CD4-positive, alpha-beta T cell treated with Interleukin-6 at 100 ng/mL for 8 hours (primary cell): Measurements from ENCODE around the gene FBLN1.

ENCODE experiments used
- DNase-seq: peaks from one replicate; pipeline ENCODE4 v3.0.0-alpha.2; 2020; ENCODE audit warnings: mixed read lengths, low spot score

Gene FBLN1

GRCh38 chr22:45571089-45571488, 68.4 kb downstream of the FBLN1 start:
- no peak for DNase-seq

DNA sequence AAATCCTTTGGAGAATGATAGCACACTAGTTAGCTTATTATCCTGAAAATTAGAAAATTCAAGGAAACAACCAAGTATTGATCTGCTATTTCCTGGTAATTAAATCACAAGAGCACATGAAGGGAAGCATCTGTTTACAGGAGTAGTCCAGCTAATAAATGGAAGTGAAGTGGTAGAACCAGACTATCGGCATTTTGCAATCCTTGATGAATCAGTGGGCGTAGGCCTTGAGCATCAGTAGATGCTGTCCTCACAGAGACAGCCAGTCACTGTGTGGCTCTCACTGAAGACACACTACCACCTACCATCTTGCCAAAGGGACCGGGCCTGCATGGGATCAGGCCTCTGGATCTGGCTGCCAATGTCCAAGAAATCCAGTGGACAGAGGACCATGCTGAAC, 69.8 kb downstream of the FBLN1 start:
- DNase-seq, result no peak

DNA sequence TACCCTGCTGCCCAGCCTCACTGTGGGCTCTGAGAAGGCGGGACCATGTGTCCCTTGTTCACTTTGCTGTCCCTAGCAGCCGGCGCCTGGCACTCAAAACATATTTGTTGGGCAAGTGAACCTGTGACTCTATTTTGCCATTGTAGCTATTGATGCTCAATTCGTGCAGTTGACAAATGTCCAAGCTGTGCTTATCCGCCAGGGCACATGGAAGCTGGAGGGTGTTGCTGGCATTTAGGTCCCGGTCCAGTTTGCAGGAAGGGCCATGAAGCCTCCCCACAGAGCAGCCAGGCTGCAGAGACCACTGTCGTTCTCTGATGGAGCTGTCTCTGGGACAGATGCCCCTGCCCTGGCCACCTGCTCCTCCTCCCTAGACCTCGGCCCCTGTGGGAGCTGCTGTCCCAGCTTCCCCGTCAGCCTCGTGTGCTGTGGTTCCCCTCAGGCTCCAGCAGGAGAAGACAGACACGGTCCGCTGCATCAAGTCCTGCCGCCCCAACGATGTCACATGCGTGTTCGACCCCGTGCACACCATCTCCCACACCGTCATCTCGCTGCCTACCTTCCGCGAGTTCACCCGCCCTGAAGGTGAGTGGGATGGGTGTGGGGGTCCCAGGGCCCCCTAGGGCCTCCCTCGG, 71.5 kb downstream of the FBLN1 start:
- DNase-seq, result no peak

DNA sequence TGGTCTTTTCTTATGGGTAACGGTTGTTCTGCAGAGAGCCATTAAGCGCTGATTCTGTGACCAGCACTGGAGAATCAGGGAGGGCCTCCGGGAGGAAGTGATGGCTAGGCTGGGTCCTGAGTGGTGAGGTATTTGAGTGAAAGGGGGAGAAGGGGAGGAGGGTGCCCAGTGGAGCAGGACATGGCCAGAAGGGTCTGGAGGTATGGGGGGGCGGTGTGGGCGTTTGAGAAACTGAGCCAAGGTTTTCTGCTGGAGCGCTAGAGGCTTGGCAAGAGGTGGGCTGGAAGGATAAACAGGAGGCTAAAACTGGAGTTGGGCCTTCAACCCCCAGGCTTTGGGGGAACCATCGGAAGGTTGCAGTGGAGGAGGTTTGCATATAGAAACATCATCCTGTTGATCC, 72.5 kb downstream of the FBLN1 start:
- DNase-seq, result no peak

DNA sequence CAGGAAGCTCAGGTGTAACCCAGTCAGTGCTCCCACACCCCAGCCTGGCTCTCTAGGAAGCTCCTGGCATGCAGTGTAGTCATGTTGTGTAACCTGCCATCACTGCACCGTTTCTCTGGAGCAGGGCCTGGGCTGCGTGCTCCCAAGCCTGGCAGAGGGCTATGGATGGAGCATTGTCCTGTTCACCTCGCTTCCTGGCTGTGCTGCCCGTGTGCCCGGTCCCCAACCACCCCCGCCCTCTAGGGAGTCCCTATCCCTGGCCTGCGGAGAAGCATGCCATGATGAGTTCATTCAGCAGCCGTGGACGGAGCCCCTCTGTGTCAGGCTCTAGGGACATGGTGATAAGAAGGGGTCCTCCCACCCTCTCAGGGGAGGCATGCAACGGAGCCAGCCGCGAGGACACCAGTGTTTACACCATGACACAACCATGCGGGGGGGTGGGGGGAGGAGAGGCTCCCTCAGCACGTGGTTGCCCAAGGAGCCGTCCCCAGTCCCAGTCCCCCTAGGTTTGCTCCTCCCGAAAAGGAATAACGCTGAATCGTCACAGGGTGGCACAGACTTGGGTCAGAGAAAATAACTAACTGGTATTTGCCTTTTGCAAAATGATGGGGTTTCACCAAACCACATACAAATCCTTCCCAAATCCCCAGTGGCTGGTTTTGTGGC, 73.1 kb downstream of the FBLN1 start:
- DNase-seq, result no peak

GRCh38 chr22:45576273-45576625, 73.6 kb downstream of the FBLN1 start:
- DNase-seq, result no peak

GRCh38 chr22:45576730-45577464, 74.2 kb downstream of the FBLN1 start:
- DNase-seq, result no peak

GRCh38 chr22:45577746-45578523, 75.3 kb downstream of the FBLN1 start:
- DNase-seq, result peak; percentile 62

DNA sequence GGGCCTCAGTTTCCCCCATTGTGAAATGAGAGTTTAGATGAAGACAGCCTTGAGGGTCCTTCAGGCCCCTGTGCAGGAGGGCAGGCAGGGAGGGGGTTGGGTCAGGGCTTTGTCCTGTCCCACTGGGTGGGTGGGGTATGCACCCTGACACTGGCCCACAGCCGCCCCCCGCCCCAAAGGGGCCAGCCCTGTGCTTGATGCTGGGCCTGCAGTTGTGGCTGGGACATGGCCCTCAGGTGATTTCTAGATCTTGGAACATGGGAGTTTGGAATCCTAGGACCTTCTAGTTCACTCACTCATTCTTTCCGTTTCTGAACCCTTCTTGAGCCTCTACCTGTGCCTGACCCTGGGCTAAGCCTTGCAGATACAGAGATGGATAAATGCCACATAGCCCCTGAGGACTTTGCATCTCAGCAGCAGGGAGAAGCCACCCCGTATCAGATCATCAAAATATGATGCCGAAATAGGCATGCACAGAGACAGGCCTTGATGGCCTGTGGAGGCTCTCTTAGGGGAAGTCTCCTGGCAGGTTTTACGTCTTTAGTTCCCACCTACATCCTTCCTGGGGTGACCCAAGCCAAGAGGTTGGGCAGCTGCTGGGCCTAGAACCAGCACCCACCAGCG, 76.0 kb downstream of the FBLN1 start:
- no peak for DNase-seq

DNA sequence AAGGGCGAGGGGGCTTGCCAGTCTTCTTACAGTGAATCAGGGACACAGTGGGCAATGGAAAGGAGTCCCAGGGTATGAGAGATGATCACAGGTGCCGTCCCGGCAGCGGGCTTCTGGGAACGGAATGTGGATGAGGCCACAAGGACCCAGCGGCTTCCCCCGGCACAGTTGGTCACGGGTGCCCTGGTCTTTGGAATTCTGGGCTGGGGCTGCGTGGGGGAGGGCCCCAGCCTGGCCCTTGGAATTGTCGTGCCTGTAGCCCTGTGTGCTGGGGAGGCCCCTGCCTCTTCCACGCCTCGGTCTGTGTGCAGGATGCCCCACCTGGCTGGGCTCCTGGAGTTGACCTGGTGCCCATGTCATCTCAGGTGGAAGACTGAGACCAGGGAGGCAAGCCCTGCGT, 76.6 kb downstream of the FBLN1 start:
- no peak for DNase-seq

DNA sequence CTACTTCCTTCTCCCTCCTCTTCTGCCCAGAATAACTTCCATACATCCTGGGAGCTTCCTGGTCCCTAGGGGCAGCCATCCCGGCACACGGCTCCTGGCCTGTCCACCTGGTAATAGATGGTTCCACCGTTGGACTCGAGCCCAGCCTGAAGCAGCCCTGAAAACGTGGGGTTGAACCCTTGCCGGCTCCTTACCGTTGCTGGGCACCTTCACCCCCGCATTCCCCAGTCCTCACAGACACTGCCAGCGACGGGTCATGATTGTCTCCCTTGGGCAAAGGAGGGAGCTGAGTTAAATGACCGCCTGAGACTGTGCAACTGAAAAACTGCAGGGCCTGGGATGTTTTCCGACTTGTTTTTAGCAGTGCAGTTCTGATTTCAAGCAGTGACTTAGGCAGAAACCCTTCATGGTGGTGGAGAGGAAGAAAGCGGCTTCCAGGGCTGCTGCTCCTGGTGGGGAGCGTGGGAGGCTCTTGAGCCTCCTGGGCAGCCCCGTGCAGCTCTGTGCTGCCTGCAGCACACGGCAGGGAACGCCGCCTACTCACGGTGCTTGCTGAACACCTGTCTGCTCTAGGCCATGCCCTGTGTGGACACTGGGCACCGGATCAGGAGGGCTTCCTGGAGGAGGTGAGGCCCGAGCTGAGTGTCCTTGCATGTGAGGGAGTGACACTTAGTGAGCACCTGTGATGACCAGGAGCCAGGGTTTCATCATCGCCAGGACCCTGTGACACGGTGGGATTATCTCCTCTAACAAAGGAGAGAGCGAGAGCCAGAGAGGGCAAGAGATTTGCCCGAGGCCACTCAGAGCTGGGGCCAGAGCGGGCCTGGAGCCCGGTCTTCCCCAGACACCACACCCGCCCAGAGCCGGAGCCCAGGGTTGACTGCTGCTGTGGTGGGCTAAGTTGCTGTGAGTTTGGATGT, 77.4 kb downstream of the FBLN1 start:
- DNase-seq, result no peak

- DNase-seq, result no peak
Observed at GRCh38 chr22:45580726-45581381, 78.2 kb downstream of the FBLN1 start.

DNA sequence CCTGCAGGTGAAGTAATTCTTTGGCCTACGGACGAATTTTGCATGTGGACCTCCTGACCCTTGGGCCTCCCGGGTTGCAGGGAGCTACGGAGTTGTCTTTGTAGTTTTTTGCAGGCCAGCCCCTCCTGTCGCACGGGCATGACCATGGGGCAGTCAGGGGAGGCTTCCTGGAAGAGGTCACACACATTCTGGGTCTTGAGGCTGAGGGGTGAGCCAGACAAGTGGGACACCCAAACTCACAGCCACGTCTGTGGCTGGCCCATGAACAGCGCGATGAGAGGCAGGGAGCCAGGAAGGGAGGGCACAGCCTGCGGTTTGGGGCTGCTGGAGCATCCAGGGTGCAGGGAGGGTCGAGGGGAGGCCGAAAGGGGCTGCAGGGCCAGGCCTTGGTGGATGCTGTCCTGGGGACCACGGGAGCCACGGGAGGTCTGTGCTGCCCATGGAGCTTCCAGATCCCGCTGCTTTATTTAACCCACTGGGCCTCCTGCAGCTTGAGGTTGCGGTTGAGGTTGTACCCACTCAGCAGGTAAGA, 78.9 kb downstream of the FBLN1 start:
- DNase-seq, result no peak

DNA sequence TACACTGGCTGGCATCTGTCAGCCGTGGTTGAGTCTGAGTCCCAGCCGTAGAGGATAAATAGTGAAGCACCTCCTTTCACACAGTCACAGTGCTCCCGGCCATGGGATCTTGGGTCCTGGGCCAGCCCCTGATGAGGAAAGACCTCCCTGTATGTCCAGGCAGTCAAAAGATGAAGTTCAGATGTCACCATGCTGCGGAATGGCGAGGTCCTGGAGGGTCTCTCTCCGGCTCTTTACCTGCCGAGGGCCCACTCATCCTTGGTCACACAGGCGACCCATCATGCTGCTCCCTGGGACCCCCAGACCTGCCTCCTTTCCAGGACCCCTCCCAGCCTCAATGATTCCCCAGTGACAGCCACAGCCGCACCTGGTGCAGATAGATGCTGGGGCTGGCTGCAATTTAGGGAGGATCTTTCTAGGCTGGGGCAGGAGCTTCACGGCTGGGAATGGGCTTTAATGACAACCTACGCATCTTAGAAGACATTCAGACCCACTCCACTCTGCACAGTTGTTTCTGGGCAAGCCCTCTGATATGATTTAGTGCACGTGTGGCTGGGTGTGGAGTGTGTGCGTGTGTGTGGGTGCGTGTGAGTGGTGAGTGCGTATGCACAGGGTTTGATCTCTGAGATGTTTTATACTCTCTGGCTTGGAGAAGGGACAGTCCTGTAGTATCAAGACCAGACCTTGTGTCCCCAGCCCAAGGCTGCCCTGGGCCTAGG, 79.7 kb downstream of the FBLN1 start:
- no peak for DNase-seq

DNA sequence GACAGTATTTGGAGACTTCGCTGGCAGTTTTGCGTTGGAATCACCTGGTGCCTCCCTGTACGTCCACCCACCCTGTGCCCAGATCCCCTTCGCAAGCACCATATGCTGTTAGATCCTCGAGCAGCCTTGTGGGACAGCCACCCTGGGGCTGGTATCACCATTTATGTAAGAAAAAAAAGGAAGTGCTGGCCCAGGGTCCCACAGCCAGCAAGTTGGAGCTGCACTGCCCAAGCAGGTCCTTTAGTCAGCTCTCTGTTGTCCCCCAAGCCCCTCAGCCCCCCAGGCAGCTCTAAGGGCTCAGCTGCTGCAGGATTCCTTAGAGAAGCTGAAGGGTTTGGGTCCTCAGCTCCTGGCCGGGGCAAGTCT, 80.3 kb downstream of the FBLN1 start:
- no peak for DNase-seq

- peak; percentile 33 for DNase-seq
Observed at GRCh38 chr22:45583504-45583903, 80.8 kb downstream of the FBLN1 start.

GRCh38 chr22:45584121-45584570, 81.5 kb downstream of the FBLN1 start:
- DNase-seq, result no peak

DNA sequence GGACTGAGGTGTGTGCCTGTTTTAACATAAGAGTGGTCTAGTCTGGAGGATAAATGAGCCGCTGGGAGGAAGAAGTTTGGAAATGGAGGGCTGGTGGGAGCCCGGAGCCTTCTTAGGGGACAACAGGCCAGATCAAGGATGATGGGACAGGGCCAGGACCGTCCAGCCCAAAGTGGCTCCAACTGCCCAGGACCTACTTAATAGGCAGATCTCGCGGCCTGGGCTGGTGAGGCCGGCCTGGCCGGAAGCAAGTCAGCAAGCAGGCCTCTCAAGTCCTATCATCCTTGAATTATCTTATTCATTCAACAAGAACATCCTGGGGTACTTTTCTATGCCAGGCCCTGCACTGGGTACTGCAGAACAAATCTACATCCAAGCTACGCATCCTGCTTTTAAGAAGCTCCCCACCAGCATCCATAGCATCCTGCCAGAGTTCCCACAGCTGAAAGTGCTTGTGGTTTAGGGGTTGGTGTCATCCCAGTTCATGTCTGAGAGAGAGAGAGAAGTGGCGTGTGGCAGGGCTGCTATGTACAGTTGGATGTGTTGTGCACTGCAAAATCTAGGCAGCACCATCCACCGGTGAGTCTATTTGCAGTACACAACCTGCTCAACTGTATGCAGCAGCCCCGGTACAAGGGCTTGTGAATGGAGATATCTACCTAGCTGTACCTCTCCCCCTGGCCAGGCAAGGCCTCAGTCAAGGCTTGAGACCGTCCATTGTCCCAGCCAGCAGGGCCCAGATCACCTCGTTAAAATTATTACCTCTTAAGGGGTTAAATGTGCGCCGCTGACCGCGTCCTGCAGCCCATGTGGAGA, 82.1 kb downstream of the FBLN1 start:
- no peak for DNase-seq

GRCh38 chr22:45585437-45585755, 82.7 kb downstream of the FBLN1 start:
- no peak for DNase-seq
